ENCODE results near the gene SVIL. TPM values are rescaled to one million over a fixed set of nuclear protein-coding genes. Genes with fewer than 3 reads are reported as not detected.

SVIL gene
- polyA plus RNA-seq, 1 donor from 2014 or later: 7.3 TPM

GRCh38 chr10:29455095-29455494 lies 179.7 kb downstream of the SVIL start:
- H3K27ac ChIP-seq (ENCODE audit: low read length): no peak overlapping the region
- H3K4me3 ChIP-seq (ENCODE audit: low read length): no peak overlapping the region
- H3K4me2 ChIP-seq (ENCODE audit: low read length): no peak overlapping the region
- no peaks in the 10 kb centered on the region for H3K36me3 ChIP-seq (ENCODE audit: insufficient read depth, low read length)
- no peak overlapping the region for H2AFZ ChIP-seq (ENCODE audit: low read depth, low read length)
- no peaks in the 10 kb centered on the region for H3F3A ChIP-seq (ENCODE audit: insufficient read depth, low read length, poor library complexity, severe bottlenecking)
- H3K9me3 ChIP-seq (ENCODE audit: low read length): no peaks in the 10 kb centered on the region
- H3K79me2 ChIP-seq (replicated peaks; ENCODE audit: insufficient read depth, low read length): no peaks in the 10 kb centered on the region
- TF ChIP-seq POLR2AphosphoS5 (IDR thresholded peaks at IDR 0.05) (no peak), EZH2 (IDR thresholded peaks at IDR 0.05; ENCODE audit: borderline replicate concordance, insufficient read depth, low read length, poor library complexity, severe bottlenecking) (no peak), CTCF (IDR thresholded peaks at IDR 0.05; ENCODE audit: poor library complexity, severe bottlenecking) (no peak), REST (IDR thresholded peaks at IDR 0.05; ENCODE audit: borderline replicate concordance) (no peak), SMC3 (conservative IDR thresholded peaks at IDR 0.05; ENCODE audit: poor library complexity) (no peak), EP300 (conservative IDR thresholded peaks at IDR 0.05; ENCODE audit: poor library complexity, severe bottlenecking) (no peak), MXI1 (conservative IDR thresholded peaks at IDR 0.05; ENCODE audit: poor library complexity, severe bottlenecking) (no peak), RAD21 (conservative IDR thresholded peaks at IDR 0.05) (no peak), TAF1 (IDR thresholded peaks at IDR 0.05; ENCODE audit: low read depth) (no peak)
- H4K20me1 ChIP-seq (ENCODE audit: insufficient read depth): no peaks in the 10 kb centered on the region
- H3K9me2 ChIP-seq (ENCODE audit: insufficient read depth, low read length): no peaks in the 10 kb centered on the region
- H3K27me3 ChIP-seq (ENCODE audit: insufficient read depth, low read depth, low read length): no peaks in the 10 kb centered on the region
- H3K9ac ChIP-seq (ENCODE audit: low read length): no peak overlapping the region

- Histone ChIP-seq H3K79me2 (replicated peaks; ENCODE audit: insufficient read depth, low read length) (no peaks in the 10 kb centered on the region), H3K9me2 (ENCODE audit: insufficient read depth, low read length) (no peaks in the 10 kb centered on the region), H4K20me1 (ENCODE audit: insufficient read depth) (no peaks in the 10 kb centered on the region), H3F3A (ENCODE audit: insufficient read depth, low read length, poor library complexity, severe bottlenecking) (no peaks in the 10 kb centered on the region), H3K4me2 (ENCODE audit: low read length) (no peak overlapping the region), H3K4me3 (ENCODE audit: low read length) (no peak overlapping the region), H3K9me3 (ENCODE audit: low read length) (no peaks in the 10 kb centered on the region), H2AFZ (ENCODE audit: low read depth, low read length) (no peak overlapping the region), H3K27ac (ENCODE audit: low read length) (no peak overlapping the region), H3K27me3 (ENCODE audit: insufficient read depth, low read depth, low read length) (no peaks in the 10 kb centered on the region), H3K9ac (ENCODE audit: low read length) (no peak overlapping the region), H3K36me3 (ENCODE audit: insufficient read depth, low read length) (no peaks in the 10 kb centered on the region)
- TF ChIP-seq RAD21 (conservative IDR thresholded peaks at IDR 0.05) (no peak), REST (IDR thresholded peaks at IDR 0.05; ENCODE audit: borderline replicate concordance) (no peak), MXI1 (conservative IDR thresholded peaks at IDR 0.05; ENCODE audit: poor library complexity, severe bottlenecking) (no peak), TAF1 (IDR thresholded peaks at IDR 0.05; ENCODE audit: low read depth) (no peak), CTCF (IDR thresholded peaks at IDR 0.05; ENCODE audit: poor library complexity, severe bottlenecking) (no peak), POLR2AphosphoS5 (IDR thresholded peaks at IDR 0.05) (no peak), SMC3 (conservative IDR thresholded peaks at IDR 0.05; ENCODE audit: poor library complexity) (no peak), EZH2 (IDR thresholded peaks at IDR 0.05; ENCODE audit: borderline replicate concordance, insufficient read depth, low read length, poor library complexity, severe bottlenecking) (no peak), EP300 (conservative IDR thresholded peaks at IDR 0.05; ENCODE audit: poor library complexity, severe bottlenecking) (no peak)
Observed at GRCh38 chr10:29454250-29454649, 180.5 kb downstream of the SVIL start.
